Measurements from ENCODE around the gene IDUA.

Gene IDUA

GRCh38 chr4:956531-957230 lies 30.2 kb upstream of the IDUA start:
- FAIRE-seq: no peak

DNA sequence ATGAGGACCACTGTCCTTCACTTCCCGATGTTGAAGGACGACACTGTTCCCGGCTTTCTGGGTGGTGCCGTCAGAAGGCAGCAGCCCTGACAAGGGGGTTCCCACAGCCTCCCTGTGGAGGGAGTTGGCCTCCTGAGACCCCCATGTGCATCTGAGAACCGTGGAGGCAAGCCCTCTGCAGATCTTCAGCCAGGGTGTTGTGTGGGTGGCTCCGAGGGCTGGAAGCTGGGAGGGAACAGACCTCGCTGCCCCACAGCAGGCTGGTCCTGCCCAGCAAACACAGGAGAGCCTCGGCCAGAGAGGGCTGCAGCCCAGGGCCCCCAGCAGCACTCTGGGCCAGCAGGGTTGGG lies 29.6 kb upstream of the IDUA start:
- FAIRE-seq: no peak

DNA sequence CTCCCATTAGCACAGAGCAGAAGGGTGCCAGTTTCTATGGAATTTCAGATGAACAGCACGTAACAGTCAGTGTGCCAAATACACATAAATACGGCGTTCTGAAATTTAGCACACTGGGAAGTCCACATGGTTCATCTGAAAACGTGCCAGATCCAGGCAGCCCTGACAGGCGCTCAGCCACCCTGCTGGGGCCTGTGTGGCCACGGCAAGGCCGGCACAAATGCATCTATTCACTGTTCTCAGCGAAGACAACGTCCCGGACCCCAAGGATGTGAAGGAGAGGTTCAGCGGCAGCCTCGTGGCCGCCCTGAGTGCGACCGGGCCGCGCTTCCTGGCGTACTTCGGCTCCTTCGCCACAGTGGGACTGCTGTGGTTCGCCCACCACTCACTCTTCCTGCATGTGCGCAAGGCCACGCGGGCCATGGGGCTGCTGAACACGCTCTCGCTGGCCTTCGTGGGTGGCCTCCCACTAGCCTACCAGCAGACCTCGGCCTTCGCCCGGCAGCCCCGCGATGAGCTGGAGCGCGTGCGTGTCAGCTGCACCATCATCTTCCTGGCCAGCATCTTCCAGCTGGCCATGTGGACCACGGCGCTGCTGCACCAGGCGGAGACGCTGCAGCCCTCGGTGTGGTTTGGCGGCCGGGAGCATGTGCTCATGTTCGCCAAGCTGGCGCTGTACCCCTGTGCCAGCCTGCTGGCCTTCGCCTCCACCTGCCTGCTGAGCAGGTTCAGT lies 29.1 kb upstream of the IDUA start:
- no peak for FAIRE-seq

DNA sequence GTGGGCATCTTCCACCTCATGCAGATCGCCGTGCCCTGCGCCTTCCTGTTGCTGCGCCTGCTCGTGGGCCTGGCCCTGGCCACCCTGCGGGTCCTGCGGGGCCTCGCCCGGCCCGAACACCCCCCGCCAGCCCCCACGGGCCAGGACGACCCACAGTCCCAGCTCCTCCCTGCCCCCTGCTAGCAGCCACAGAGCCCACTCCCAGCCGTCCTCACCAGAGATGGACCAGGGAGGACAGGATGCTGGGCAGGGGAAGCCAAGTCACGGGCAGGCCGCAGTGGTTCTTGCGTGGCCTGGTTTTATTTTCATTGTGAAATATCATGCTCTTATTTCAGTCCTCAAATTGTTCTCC lies 28.6 kb upstream of the IDUA start:
- no peak for FAIRE-seq

DNA sequence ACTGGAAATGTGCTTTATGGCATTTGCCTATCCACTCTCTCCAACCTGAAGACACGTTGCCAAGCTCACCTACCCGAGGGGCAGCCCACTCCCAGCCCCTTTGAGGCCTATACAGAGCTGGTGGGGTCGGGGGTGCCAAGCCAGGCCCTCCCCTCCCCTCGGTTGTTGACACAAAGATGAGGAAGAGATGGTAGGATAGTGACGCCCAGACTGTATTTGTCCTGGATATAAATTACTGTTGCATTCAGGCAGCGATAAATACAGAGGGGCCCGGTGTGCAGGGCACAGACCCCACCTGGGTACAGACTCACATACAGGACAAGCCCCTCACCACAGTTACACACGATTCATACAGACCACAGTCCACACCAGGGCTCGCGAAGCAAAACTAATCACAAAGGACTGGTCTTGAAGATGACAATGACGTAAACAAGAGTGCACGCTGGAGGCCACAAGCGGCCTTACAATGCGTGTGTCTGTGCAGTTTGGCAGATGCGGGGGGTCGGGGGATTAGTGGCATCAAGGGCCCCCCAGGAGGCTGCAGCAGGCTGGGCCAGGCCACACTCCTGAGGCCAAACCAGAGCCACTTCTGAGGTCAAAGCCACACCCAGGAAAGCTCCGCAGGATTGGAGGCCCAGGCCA lies 28.0 kb upstream of the IDUA start:
- no peak for FAIRE-seq

DNA sequence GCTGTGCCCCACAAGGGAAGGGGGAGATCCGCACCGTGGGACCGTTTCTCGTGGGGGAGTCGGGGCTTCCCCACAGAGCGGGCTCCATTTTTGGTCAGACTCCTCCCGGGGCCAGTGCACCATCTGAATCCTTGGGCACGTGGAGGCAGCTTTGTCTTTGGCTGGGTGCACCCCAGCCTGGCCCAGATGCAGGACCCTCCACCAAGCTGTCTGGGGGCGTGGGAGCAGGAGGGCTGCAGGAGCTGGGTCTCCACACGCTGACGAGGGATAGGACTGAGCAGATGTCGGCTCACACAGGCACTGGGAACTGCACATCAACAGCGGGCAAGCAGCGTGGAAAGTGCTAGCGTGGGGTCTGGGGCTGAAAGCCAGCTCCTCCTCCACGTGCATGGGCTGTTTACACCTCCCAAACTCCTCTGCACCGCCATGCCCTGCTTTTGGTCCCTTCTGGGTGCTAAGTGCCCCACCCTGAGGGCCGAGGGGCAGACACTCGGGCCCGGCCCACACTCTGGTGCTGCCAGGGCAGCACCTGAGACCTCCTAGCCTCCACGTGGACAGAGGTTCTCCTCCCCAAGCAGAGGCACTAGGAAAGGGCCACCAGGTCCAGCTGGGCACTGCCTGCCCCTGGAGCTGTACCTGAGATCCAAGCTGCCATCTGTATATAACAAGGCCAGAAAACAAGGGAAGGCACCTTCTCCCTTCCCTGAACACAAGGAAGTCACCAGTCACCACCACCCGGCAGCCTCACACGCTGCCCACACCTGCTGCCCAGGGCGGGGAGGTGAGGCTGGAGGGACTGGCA lies 27.3 kb upstream of the IDUA start:
- FAIRE-seq: no peak

GRCh38 chr4:960140-960635 lies 26.7 kb upstream of the IDUA start:
- no peak for FAIRE-seq

- FAIRE-seq: no peak
Observed at GRCh38 chr4:960636-961350, 26.1 kb upstream of the IDUA start.

DNA sequence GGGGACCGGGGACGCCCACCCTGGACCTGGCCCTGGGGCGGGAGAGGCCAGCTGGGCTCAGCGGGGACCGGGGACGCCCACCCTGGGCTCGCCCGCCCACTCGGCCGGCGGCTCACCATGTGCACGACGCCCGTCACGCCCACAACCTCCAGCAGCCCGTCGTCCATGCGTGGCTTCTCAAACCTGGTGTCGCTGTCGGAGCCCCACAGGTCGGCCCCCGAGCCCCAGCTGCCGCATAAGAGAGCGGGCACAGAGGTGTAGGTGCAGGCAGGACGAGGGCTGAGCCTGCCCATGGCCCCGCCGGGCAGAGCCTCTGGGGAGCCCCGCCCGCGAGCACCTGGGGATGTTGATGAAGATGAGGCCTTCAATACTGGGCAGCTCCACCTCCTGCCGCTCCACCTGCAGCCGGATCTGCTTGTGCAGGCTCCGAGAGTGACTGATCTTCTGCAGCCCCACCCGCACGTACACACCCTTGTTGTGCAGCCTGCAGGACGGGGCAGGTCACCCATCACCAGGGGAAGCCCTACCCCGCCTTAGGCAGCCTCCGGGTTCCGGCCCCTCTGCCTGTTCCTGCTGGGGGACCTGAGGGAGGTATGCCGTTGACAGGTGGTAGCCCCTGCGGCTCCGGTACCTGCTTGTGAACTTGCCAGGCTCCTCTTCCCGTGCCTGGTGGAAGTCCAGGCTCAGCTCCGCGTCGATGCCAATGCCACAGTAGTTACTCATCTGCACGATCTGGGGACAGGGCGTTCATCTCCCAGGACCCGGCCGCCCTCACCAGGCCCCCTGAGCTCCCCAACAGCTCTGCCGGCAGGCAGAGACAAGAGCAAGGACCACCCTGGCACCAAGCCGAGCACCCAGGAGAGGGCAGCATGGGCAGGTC lies 25.3 kb upstream of the IDUA start:
- no peak for FAIRE-seq

DNA sequence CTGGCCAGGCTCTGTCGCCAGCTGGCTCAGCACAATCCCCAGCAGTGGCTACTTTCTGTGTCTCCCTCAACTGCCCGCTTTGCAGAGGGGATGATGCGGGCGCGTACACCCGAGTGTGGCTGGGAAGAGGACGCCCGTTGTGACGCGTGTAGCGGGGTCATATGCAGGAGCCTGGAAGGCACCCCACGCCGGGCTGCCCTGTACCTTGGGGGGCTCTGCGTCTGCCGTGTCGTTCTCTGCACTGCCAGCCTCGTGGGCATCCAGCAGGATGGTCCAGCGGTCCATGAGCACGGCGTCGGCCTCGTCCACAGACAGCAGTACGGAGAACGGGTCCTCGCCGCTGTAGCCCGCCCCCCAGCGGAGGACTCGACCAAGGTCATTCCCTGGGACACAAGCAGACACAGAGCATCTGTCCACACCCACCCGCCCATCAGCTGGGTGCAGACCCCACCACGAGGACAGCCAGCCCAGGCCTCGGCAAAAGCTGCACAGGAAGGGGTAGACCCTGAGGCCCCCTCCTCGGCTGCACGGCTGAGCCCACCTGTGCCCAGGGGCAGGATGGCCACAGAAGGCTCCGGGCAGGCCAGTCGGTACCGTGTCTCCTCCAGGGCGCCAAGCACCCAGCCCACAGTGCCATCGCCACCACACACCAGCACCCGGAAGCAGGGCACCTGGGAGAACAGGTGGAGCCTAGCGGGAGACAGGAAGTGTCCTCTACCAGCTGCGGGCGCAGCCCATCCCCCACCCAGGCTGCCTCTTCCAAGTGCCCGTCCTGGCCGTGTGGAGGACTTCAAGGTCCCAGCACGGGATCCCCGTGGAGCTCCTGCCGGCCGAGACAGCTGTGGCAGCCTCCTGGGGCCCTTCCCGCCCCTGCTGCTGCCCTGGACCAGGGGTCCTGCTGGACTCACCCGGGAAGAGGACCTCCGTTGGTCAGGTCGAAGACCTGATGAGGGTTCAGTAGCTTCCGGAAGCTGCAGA lies 24.3 kb upstream of the IDUA start:
- FAIRE-seq: no peak

DNA sequence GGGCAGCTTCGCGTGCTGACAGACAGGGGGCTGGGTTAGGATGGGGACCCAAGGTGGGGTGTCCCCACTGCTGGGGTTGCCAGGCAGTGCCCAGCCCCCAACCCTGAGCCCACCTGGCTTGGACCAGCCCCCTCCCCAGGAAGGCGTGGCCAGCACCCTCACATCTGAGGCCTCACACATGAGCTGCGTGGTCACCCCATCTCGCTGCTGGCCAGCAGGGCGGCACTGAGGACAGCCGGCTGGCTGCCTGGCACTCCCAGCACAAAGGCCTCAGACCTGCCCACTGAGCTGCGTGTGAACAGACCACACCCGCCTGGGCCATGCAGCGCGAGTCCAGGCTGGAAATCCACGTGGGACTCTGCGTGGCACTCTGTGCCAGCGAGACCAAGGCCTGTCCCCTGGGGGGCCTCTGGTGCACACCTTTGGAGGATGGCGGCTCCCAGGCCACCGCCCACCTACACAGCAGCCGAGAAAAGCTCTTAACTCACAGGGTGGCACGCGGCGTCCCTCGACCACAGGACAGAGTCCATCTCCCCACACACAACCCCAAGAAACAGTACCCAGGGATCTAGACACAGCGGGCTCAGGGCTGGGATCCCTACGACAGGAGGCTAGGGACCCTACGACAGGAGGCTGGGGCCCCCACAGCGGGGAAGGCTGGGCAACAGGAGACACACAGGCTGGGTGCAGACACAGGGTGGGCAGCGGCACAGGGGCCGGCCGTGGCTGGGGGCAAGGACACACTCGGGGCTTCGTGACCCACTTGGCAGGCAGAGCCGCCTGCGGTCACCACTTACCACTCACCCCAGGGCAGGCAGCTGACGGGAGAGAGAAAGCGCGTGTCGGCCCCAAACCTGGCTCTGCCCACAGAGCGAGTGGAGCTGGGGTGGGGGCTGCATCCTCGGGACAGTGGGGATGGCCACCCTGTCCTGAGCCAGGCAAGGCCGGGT lies 23.3 kb upstream of the IDUA start:
- FAIRE-seq: no peak

GRCh38 chr4:964346-965025 lies 22.4 kb upstream of the IDUA start:
- FAIRE-seq: no peak

DNA sequence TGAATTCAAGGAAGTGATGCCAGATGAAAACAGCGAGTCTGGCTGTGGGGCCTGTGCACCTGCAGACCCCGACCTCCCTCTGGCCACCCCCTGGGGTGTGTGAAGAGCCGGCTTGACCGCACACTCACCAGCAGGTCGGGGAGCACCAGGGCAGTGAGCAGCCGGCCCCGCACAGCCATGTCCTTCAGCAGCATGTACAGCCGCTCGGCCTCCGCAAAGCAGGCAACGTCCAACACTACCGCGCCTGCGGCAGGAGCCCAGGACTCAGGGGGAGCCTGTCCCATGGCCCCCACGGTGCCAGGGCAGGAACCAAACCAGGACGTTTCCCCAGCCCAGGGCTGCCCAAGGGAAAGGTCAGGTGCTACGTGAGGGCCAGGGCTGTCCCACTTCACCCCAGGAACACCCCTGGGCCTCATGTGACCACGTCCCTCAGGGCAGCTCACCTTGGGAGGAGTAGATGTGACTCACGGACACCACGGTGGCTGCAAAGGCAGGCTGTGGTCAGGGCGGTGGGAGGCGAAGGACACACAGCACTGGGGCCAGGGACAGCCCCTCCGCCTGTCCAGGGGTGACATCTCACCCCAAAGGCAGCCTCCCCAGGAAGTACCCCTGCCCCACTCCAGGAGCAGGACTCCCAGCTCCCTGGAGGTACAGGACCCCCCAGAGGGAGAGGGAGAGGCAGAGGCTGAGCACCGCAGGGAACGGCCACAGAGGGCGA lies 21.6 kb upstream of the IDUA start:
- FAIRE-seq: no peak

DNA sequence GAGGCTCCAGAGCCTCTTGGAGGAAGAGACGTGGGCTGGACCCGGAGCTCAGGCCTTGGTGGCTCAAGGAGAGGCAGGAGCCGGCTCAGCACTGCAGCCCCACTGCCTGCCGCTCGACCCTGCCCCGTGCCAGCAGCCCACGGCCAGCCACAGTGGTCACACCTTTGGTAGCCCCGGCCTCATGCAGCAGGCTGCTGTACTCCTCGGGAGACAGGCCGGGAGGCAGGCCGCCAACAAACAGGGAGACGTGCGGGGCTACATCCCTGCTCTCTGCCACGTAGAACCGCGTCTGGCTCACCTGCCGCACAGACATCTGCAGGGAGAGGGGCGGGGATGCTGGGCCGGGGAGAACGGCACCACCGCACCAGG lies 21.1 kb upstream of the IDUA start:
- no peak for FAIRE-seq

DNA sequence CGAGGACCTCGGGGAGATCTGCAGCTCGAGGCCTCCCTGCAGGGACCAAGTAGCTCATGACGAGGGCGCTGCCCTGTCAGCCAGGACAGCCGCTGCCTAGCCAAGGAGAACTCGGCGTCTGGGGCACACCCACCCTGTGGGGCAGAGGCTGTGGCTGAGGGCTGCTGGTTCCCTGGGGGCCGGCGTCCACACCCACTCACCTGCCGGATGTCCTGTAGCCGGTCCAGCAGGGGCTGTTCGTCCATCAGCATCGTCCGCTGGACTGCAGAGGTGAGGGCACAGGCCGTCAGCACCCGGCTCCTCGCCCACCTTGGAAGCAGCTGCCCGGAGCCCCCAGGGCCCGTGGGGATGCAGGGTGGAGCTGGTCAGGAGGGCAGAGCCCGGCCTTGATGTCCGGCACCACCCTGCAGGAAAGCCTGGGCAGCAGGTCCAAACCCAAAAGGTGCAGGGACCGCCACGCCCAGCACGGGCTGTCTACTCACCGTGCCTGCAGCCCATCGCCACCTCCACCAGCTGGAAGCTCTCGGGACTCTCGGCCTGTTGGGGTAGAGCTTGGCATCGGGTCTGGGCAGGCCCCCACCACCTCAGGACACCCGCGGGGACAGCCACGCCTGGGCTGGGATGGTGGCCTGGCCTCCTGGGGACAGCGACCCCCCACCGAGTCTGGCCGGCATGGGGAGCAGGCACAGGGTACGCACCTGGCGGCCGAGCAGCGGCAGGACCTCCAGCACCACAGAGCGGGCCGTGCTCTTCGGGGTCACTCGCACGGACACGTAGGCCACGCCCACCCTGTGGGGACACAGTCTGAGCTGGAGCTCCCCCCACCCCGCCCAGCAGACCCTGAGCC lies 20.4 kb upstream of the IDUA start:
- FAIRE-seq: no peak

GRCh38 chr4:967113-968104 lies 19.4 kb upstream of the IDUA start:
- FAIRE-seq: no peak
